SK-N-SH treated with all-trans-retinoic acid at 6 μM for 48 hours (cell line): Measurements from ENCODE around the gene HADH.

Experiments used
- CREB5 ChIP-seq: fragments of 250-450 bp; sonication (Bioruptor Pico); IDR thresholded peaks from 2 replicates; pipeline ENCODE4 v1.5.1; 2020; ENCODE audit warnings: low read depth, mild to moderate bottlenecking, moderate library complexity
- POU6F1 ChIP-seq: fragments of 250-450 bp; sonication (Bioruptor Pico); IDR thresholded peaks from 2 replicates; pipeline ENCODE4 v1.8.0; 2021; ENCODE audit warnings: low read depth, mild to moderate bottlenecking, moderate library complexity, borderline replicate concordance
- SNAI2 ChIP-seq: fragments of 250-450 bp; sonication (Bioruptor Pico); IDR thresholded peaks from 2 replicates; pipeline ENCODE4 v1.5.0; 2020; ENCODE audit warnings: mild to moderate bottlenecking, moderate library complexity
- ZC3H10 ChIP-seq: fragments of 250-450 bp; sonication (Bioruptor Pico); IDR thresholded peaks from 2 replicates; pipeline ENCODE4 v1.5.1; 2021; ENCODE audit warnings: mild to moderate bottlenecking, moderate library complexity

GRCh38 chr4:107978716-107979451, 10.8 kb upstream of the HADH start:
- TF ChIP-seq ZC3H10 (no peak), POU6F1 (no peak), CREB5 (no peak), SNAI2 (CRISPR knock-in tag) (no peak)
